ENCODE measurements around the gene CTBP1.

Gene CTBP1

DNA sequence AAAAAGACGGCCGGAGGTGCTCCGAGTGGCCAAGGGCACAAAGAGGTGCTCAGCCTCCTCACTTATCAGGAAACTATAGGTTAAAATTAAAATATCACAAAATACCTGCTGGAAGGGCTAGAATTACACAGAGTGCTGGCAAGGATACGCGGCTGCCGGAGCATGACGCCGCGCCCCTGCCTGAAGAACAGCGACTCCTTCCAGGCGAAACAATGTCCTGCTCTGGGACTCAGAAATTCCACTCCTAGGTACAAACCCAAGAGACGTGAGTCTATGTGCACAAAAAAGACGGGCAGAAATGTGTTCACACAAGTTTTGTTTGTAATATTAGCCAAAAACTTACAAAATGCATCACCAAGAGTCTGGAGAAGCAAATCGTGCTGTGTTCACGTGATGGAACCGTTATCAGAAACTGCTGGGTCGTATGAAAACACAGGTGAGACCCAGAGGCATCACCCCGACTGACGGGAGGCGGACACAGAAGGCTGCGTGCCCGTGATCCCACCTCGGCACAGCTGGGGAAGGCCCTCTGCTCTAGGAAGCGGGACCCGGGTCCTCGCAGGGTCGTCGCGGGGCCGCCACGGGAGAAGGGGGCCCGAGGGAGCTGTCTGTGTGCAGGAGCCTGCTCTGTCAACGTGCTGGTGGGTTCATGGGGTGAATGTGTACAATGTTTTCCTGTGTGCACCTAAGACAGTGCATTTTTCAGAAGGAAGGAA, 27.6 kb downstream of the CTBP1 start:
- DNase-seq, result no peak

GRCh38 chr4:1220566-1220965, 28.4 kb downstream of the CTBP1 start:
- DNase-seq, result no peak

GRCh38 chr4:1219566-1219950, 29.4 kb downstream of the CTBP1 start:
- DNase-seq, result no peak

- DNase-seq, result no peak
Observed at GRCh38 chr4:1218634-1219565, 30.0 kb downstream of the CTBP1 start.

- DNase-seq, result no peak
Observed at GRCh38 chr4:1217366-1217765, 31.6 kb downstream of the CTBP1 start.

- no peak for DNase-seq
Observed at GRCh38 chr4:1216869-1217294, 32.0 kb downstream of the CTBP1 start.

GRCh38 chr4:1216076-1216614, 32.8 kb downstream of the CTBP1 start:
- DNase-seq, result no peak

- no peak for DNase-seq
Observed at GRCh38 chr4:1215141-1216075, 33.5 kb downstream of the CTBP1 start.

DNA sequence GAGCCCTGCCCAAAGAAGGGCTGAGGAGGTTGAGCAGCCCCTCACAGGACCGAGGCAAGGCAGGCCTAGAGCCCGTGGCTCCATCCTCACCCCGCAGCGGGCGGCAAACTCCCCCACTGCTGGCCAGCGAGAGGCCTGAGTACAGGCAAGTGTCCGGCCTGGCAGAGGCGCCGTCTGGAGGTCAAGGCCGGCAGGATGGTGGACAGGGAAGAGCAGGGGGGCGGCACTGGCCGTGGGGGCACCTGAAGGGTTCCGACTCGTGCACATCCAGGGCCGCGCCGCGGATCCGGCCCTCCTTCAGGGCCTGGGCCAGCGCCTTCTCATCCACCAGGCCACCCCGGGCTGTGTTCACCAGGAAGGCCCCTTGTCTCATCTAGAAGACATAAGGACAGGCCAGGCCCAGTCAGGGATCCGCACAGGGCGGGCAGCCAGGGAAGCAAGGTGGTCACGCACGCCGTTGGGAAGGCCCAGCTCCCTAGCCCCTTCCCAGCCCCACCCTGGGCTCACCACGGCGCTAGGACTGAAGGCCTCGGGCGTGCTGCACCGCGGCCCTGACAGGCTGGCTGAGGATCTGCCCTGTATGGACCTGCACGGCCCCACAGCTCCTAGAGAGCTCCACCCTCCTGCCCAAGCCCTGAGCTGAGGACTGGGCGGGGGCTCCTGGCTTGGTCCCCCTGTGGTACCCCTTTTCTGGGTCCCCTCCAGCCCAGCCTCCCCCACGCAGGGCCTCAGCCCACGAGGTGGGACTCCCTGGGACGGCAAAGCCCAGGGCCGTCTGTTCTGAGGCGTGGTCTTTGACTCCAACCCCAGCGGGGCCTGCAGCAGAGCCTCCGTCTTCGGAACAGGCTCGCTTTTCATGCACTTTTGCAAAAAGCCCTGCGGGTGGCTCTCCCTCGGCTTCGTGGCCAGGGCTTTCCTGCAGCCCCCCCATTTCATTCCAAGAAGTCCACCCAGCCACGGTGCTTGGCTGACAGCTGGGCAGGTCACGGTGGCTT, 34.5 kb downstream of the CTBP1 start:
- no peak for DNase-seq

GRCh38 chr4:1213336-1213995, 35.5 kb downstream of the CTBP1 start:
- DNase-seq, result no peak

DNA sequence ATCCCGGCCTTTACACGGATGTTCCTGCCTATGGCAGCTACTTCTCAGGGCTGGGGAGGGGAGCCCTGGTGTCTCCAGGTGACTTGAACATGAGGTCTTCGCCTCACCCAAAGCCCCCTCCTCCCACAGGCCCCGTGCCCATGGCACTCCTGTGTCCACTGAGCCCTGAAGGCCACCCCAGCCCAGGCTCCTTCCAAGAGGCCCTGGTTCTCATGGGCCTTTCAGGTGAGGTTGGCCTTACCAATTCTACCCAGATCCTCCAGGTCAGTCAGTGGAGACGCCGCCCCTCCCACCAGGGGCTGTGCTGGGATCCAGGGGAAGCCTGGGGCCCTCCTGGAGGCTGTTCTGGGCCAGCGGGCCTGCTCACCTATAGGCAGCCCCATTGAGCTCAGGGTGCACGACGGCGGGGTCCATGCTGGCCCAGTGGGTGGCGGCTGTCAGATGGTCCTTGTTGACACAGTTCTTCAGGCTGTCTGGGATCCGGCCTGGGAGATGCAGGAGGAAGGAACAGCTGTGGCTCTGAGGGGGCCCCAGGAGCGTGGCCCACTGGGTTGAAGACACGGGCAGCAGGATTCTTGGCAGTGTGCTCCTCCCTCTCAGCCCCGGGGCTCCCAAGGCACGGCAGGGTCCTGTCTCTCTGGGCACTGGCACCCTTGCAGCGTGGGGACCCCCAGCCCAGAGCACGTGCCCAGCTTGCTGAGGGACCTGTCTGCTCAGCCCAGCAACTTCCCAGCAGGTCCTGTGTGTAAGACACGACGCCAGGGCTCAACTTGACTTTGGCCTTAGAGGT, 36.2 kb downstream of the CTBP1 start:
- DNase-seq, result no peak

GRCh38 chr4:1211891-1212545, 36.9 kb downstream of the CTBP1 start:
- no peak for DNase-seq

- DNase-seq, result no peak
Observed at GRCh38 chr4:1211371-1211770, 37.6 kb downstream of the CTBP1 start.

DNA sequence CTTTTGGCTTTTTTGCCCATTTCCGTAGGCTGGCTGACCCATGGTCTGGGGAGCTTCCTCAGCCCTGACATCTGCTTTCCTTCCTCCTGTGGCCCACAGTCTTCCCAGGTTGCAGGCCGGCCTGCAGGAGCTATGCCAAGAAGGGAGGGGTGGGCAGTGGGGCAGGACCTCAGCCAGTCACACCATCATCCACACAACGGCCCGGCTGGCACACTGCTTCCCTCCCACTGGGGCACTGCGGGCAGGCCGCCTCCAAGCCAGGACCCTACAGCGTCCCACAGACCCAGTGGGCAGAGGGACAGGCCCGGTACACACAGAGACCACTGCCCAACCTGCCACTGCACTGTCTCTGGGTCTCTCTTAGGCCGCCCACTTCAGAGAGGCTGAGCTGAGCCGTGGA, 38.0 kb downstream of the CTBP1 start:
- no peak for DNase-seq

DNA sequence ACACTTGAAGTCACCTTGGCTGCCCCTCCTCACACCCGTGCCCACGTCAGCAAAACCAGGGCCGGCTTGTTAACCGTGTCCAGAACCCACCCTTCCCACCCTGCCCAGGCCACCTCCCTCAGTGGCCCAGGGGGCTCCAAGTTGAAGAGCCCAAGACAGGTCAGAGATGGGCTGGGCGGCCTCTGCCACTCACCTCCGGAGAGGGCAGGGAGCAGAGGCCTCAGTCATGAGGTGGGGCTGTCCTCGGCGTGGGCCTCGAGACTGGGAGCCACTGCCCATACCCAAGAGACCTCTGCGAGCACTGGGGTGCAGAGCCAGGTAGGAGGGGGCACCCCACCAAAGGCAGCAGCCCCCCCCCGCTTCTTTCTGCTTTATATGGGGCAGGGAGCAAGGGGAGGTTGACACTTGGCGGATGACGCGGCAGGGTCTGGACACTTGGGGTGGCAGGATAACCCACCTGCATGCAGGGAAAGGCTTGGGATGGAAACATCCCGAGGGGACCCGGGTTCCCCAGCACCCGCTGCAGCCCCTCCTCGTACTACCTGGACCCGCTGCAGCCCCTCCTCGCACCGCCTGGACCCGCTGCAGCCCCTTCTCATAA, 38.6 kb downstream of the CTBP1 start:
- DNase-seq, result no peak

- DNase-seq, result no peak
Observed at GRCh38 chr4:1209821-1210220, 39.1 kb downstream of the CTBP1 start.

DNA sequence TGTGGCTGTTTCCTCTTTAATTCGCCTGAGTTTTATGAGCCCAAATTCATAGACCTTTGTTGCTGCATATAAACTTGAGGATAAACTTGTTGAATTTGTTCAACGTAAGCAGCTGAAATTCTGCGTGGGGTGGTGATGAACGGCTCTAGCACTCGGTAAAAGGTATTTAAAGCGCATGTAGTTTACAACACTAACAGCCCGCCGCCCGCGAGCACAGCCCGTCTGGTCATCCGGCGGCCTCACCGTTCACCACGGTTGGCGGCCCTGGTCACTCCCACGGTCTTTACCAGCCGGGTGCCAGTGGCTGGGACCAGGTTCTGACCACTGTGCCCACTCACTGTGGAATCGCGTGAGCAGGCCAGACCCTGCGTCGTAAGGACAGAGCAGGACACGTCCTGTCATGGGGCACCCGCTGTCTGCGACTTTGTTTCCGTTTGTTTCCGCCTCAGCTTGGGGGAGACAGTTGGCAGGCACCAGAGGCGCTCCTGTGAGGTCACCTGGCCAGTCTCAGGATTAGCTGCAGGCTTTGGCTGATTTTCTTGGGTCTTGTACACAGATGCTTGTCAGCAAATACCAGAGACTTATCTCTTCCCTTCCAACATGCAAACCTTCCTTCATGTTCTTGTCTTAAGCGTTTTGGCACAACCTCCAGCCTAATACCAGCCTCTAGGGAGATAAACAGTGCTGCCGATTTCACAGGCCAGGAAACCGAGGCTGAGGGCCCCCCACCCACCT, 39.8 kb downstream of the CTBP1 start:
- no peak for DNase-seq

DNA sequence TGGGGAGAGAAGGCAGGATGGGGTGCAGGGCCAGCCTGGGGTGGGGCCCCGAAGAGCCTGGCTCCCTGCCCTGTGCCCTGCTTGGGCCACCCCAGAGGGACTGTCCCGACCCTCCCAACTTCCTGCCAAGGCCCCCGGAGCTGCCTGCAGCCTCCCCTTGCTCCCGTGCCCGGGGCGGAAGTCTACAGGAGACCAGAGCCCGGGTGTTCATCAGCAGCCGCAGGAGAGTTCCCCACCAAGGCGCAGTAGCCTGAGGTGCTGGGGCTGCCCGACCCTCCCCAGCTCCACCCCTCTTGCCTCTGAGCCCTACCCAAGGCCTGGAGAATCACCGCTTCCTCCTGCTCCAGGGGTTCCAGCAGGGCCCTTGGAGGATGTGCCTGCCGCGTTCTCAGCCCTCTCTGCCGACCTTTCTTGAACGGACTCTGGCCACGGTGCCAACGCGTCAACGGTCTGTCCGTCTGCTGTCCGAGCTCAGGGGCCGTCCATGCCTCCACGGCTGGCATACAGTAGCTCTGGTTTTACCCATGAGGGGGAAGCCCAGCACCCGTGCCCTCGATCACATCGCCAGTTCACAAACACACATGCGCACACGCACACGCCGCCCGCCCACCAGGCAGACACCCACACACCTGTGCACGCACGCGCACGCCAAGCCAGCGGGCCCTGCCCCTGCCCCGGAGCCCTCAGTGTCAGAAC, 40.5 kb downstream of the CTBP1 start:
- DNase-seq, result no peak

All from DMS53 (cell line).